Smooth muscle cell (in vitro differentiated cells): ENCODE measurements around the gene ACTR6. TPM values are rescaled to one million over a fixed set of nuclear protein-coding genes. Genes with fewer than 3 reads are reported as not detected.

Experiments
- DNase-seq: peaks from one replicate; lab custom pipeline; 2025; ENCODE audit not compliant: unreplicated experiment; lab: John Stamatoyannopoulos, UW
- H2AFZ ChIP-seq: fragments of 200-600 bp; sonication (generic); 2 replicates; pipeline ENCODE4 v1.6.0; 2016; ENCODE audit warnings: antibody characterized with exemption, low read depth, mild to moderate bottlenecking
- H3F3A ChIP-seq: fragments of 200-600 bp; sonication (generic); 2 replicates; pipeline ENCODE4 v1.6.0; 2017; ENCODE audit warnings: antibody characterized with exemption, low read depth
- H3K27ac ChIP-seq: fragments of 200-600 bp; sonication (generic); 2 replicates; pipeline ENCODE4 v1.5.1; 2016; ENCODE audit warnings: low read depth, mild to moderate bottlenecking
- H3K27me3 ChIP-seq: fragments of 200-600 bp; sonication (generic); 2 replicates; pipeline ENCODE4 v1.6.1; 2016; ENCODE audit warnings: low read depth, mild to moderate bottlenecking
- H3K36me3 ChIP-seq: fragments of 200-600 bp; sonication (generic); 2 replicates; pipeline ENCODE4 v1.5.1; 2016; ENCODE audit warnings: low read depth
- H3K4me1 ChIP-seq: fragments of 200-600 bp; sonication (generic); 2 replicates; pipeline ENCODE4 v1.5.1; 2016; ENCODE audit warnings: low read depth
- H3K4me2 ChIP-seq: fragments of 200-600 bp; sonication (generic); 2 replicates; pipeline ENCODE4 v1.6.0; 2016; ENCODE audit warnings: mild to moderate bottlenecking
- H3K4me3 ChIP-seq: fragments of 200-600 bp; sonication (generic); 2 replicates; pipeline ENCODE4 v1.5.1; 2016; ENCODE audit warnings: mild to moderate bottlenecking
- H3K79me2 ChIP-seq: fragments of 200-600 bp; sonication (generic); 2 replicates; pipeline ENCODE4 v1.6.0; 2016; ENCODE audit warnings: low read depth, mild to moderate bottlenecking
- H3K9ac ChIP-seq: fragments of 200-600 bp; sonication (generic); 2 replicates; pipeline ENCODE4 v1.6.0; 2016; ENCODE audit warnings: low read depth
- H3K9me3 ChIP-seq: fragments of 200-600 bp; sonication (generic); replicated peaks from 2 replicates; pipeline ENCODE4 v1.5.1; 2016; ENCODE audit warnings: low read depth
- H4K20me1 ChIP-seq: fragments of 200-600 bp; sonication (generic); 2 replicates; pipeline ENCODE4 v1.6.0; 2016; ENCODE audit warnings: low read depth
- CTCF ChIP-seq: fragments of 200-600 bp; sonication (generic); IDR thresholded peaks from 2 replicates; pipeline ENCODE4 v1.5.1; 2017; ENCODE audit warnings: borderline replicate concordance, mild to moderate bottlenecking, antibody characterized with exemption; ENCODE audit not compliant: insufficient read depth, poor library complexity, severe bottlenecking
- WGBS: methylation state at CpG from one replicate; pipeline ENCODE4 v1.1.7; 2016; ENCODE audit warnings: low lambda C conversion rate; 5-methylcytosine and 5-hydroxymethylcytosine counted together
- polyA plus RNA-seq: library from polyadenylated mRNA; unstranded; fragments of >200 nt; fragmentation: Nextera tagmentation; extraction: Ambion mirVana; gene quantifications from 2 replicates; pipeline ENCODE4 v1.2.1, GENCODE V29; 2016
- total RNA-seq: library from RNA; depleted of rRNA; stranded (reverse); fragments of >200 nt; gene quantifications from 2 replicates; pipeline ENCODE4 v1.2.3, GENCODE V29; 2014

The ACTR6 gene
- total and polyA plus RNA-seq, 2 experiments from 2014 or later, result 21.7 to 27.3 TPM

GRCh38 chr12:100234591-100235304, 34.1 kb downstream of the ACTR6 start:
- no peak overlapping the region for H3K4me3 ChIP-seq
- H3K4me1 ChIP-seq, result no peaks in the 10 kb centered on the region
- peak; percentile 72 for TF ChIP-seq CTCF
- no peaks in the 10 kb centered on the region for H3F3A ChIP-seq
- no peaks in the 10 kb centered on the region for H3K9me3 ChIP-seq
- no peaks in the 10 kb centered on the region for H4K20me1 ChIP-seq
- H3K27ac ChIP-seq, result no peak overlapping the region
- H3K36me3 ChIP-seq, result no peaks in the 10 kb centered on the region
- no peaks in the 10 kb centered on the region for H3K79me2 ChIP-seq
- H3K27me3 ChIP-seq, result no peaks in the 10 kb centered on the region
- H2AFZ ChIP-seq, result no peak overlapping the region
- no peak overlapping the region for H3K4me2 ChIP-seq
- no peak for DNase-seq
- H3K9ac ChIP-seq, result no peak overlapping the region
- 59% methylated on average over 7 of the region's 7 CpGs for WGBS

- Histone ChIP-seq H2AFZ (no peak overlapping the region), H3K79me2 (no peaks in the 10 kb centered on the region), H3K4me2 (no peak overlapping the region), H3K9ac (no peak overlapping the region), H3K27ac (no peak overlapping the region), H3K4me3 (no peak overlapping the region), H4K20me1 (no peaks in the 10 kb centered on the region), H3K9me3 (no peaks in the 10 kb centered on the region), H3K4me1 (no peaks in the 10 kb centered on the region), H3K27me3 (no peaks in the 10 kb centered on the region), H3K36me3 (no peaks in the 10 kb centered on the region), H3F3A (no peaks in the 10 kb centered on the region)
- 93% methylated on average over 3 of the region's 3 CpGs for WGBS
- DNase-seq, result no peak
- no peak for TF ChIP-seq CTCF
These were observed 38.2 kb downstream of the ACTR6 start for GRCh38 chr12:100238801-100239200.

- H3K9me3 ChIP-seq, result no peaks in the 10 kb centered on the region
- H3F3A ChIP-seq, result no peaks in the 10 kb centered on the region
- H3K4me2 ChIP-seq, result no peak overlapping the region
- no peaks in the 10 kb centered on the region for H3K36me3 ChIP-seq
- no peak for DNase-seq
- H2AFZ ChIP-seq, result no peak overlapping the region
- H3K4me1 ChIP-seq, result no peaks in the 10 kb centered on the region
- WGBS, result 91% methylated on average over 1 of the region's 1 CpG
- no peaks in the 10 kb centered on the region for H3K79me2 ChIP-seq
- H3K27ac ChIP-seq, result no peak overlapping the region
- no peak for TF ChIP-seq CTCF
- no peaks in the 10 kb centered on the region for H4K20me1 ChIP-seq
- no peak overlapping the region for H3K9ac ChIP-seq
- no peaks in the 10 kb centered on the region for H3K27me3 ChIP-seq
- H3K4me3 ChIP-seq, result no peak overlapping the region
These were observed 39.0 kb downstream of the ACTR6 start for GRCh38 chr12:100239589-100239988.

GRCh38 chr12:100243137-100243536, 42.5 kb downstream of the ACTR6 start:
- WGBS, result 86% methylated on average over 5 of the region's 5 CpGs
- no peak overlapping the region for H2AFZ ChIP-seq
- no peak overlapping the region for H3K4me2 ChIP-seq
- H3K27me3 ChIP-seq, result no peaks in the 10 kb centered on the region
- no peaks in the 10 kb centered on the region for H3F3A ChIP-seq
- no peak overlapping the region for H3K9ac ChIP-seq
- no peaks in the 10 kb centered on the region for H3K79me2 ChIP-seq
- no peaks in the 10 kb centered on the region for H3K36me3 ChIP-seq
- H3K4me3 ChIP-seq, result no peak overlapping the region
- no peaks in the 10 kb centered on the region for H3K9me3 ChIP-seq
- no peaks in the 10 kb centered on the region for H3K4me1 ChIP-seq
- no peak for DNase-seq
- H3K27ac ChIP-seq, result no peak overlapping the region
- H4K20me1 ChIP-seq, result no peaks in the 10 kb centered on the region
- no peak for TF ChIP-seq CTCF
